Neural crest cell (in vitro differentiated cells): ENCODE results near the gene RBM25. TPM values are rescaled to one million over a fixed set of nuclear protein-coding genes. Genes with fewer than 3 reads are reported as not detected.

Experiments
- DNase-seq: peaks from one replicate; pipeline ENCODE4 v3.0.0; 2021; ENCODE audit warnings: low read depth, mixed read lengths, low spot score
- H3K27ac Mint-ChIP-seq: one replicate; pipeline ENCODE4 v1.8.0; 2021; ENCODE audit warnings: mild to moderate bottlenecking, mixed read lengths; ENCODE audit not compliant: unreplicated experiment
- H3K27me3 Mint-ChIP-seq: 2 replicates; pipeline ENCODE4 v1.8.0; 2021; ENCODE audit warnings: low read depth, mild to moderate bottlenecking, mixed read lengths
- H3K36me3 Mint-ChIP-seq: 2 replicates; pipeline ENCODE4 v1.8.0; 2021; ENCODE audit warnings: low read depth, mild to moderate bottlenecking, mixed read lengths
- H3K4me1 Mint-ChIP-seq: 2 replicates; pipeline ENCODE4 v1.8.0; 2021; ENCODE audit warnings: mixed read lengths
- H3K4me3 Mint-ChIP-seq: one replicate; pipeline ENCODE4 v1.8.0; 2021; ENCODE audit warnings: mild to moderate bottlenecking, mixed read lengths
- H3K9me3 Mint-ChIP-seq: 2 replicates; pipeline ENCODE4 v1.8.0; 2021; ENCODE audit warnings: mixed read lengths
- total RNA-seq: library from RNA; stranded (reverse); gene quantifications from 2 replicates; pipeline ENCODE4 v1.2.1, GENCODE V29; 2021
- TF ChIP-seq, protein P1 (sequence below): fragments of 200-600 bp; sonication (generic); conservative IDR thresholded peaks from 2 replicates; pipeline ENCODE4 v1.5.0; 2021; ENCODE audit warnings: antibody characterized with exemption, mild to moderate bottlenecking

The RBM25 gene
- total RNA-seq, 1 donor from 2014 or later, result 117 TPM

DNA sequence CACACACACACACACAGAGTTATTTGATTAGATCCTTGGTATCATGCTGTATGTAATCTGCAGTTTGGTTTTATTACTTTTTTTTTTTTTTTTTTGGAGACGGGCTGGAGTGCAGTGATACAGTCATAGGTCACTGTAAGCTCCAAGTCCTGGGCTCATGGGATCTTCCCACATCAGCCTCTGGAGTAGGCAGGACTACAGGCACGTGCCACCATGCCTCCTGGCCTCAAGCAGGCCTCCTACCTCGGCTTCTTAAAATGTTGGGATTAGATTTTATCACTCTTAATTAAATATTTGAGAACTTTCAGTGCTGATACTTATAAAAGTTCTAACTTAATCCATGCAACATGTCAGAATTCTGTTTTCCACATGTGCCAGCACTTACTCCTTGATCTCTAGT lies 46.7 kb downstream of the RBM25 start:
- peaks cover 27% of the 10 kb centered on the region for H3K36me3 Mint-ChIP-seq
- no peak for DNase-seq
- H3K4me1 Mint-ChIP-seq, result no peaks in the 10 kb centered on the region
- no peaks in the 10 kb centered on the region for H3K27me3 Mint-ChIP-seq
- H3K27ac Mint-ChIP-seq, result no peak overlapping the region
- H3K4me3 Mint-ChIP-seq, result no peak overlapping the region
- TF ChIP-seq, protein P1, sequence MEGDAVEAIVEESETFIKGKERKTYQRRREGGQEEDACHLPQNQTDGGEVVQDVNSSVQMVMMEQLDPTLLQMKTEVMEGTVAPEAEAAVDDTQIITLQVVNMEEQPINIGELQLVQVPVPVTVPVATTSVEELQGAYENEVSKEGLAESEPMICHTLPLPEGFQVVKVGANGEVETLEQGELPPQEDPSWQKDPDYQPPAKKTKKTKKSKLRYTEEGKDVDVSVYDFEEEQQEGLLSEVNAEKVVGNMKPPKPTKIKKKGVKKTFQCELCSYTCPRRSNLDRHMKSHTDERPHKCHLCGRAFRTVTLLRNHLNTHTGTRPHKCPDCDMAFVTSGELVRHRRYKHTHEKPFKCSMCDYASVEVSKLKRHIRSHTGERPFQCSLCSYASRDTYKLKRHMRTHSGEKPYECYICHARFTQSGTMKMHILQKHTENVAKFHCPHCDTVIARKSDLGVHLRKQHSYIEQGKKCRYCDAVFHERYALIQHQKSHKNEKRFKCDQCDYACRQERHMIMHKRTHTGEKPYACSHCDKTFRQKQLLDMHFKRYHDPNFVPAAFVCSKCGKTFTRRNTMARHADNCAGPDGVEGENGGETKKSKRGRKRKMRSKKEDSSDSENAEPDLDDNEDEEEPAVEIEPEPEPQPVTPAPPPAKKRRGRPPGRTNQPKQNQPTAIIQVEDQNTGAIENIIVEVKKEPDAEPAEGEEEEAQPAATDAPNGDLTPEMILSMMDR, result no peak
- no peaks in the 10 kb centered on the region for H3K9me3 Mint-ChIP-seq

DNA sequence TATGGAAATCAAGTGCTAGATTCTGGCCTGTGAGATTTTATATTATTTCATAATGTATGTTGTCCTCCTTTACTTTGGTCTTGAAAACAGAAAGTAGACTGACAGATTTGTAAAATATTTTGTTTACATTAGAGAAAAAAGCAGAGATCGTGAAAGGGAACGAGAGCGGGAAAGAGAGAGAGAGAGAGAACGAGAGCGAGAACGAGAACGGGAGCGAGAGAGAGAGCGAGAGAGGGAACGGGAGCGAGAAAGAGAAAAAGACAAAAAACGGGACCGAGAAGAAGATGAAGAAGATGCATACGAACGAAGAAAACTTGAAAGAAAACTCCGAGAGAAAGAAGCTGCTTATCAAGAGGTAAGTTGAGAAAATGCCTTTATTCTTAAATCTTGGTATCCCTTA lies 47.4 kb downstream of the RBM25 start:
- H3K9me3 Mint-ChIP-seq, result no peaks in the 10 kb centered on the region
- no peak overlapping the region for H3K4me3 Mint-ChIP-seq
- no peaks in the 10 kb centered on the region for H3K27me3 Mint-ChIP-seq
- H3K27ac Mint-ChIP-seq, result no peak overlapping the region
- DNase-seq, result no peak
- no peaks in the 10 kb centered on the region for H3K4me1 Mint-ChIP-seq
- TF ChIP-seq, protein P1, result no peak
- H3K36me3 Mint-ChIP-seq, result peaks cover 24% of the 10 kb centered on the region

DNA sequence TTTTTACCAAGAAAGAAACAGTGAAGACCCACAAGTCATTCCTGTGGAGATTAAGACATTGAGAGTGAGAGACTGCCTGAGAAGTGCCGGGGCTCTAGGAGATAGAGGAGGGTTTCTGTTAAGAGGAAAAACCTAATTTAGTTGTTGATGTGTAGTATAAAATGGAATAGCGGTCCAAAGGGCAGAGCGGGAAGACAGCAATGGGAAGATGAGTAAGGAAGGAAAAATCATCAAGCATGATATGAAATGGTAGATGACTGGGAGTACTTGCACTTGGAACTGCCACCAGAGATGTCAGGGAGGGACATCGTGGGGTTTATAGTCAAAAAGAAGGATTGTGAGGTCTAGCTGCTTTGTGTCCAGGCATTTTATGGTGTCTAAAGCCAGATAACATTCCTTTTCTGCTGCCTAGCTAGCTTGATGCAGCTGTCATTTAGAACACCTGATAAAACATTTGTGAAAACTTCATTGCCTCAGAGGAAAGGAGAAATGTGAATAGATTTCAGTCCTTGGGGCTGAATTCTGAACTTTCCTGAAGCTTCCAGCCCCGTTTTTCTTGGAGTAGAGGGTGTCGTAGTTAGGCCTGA lies 57.8 kb downstream of the RBM25 start:
- Mint-ChIP-seq H3K4me3 (no peak overlapping the region), H3K27ac (no peak overlapping the region), H3K36me3 (peaks cover 37% of the 10 kb centered on the region), H3K27me3 (no peaks in the 10 kb centered on the region), H3K9me3 (no peaks in the 10 kb centered on the region), H3K4me1 (no peaks in the 10 kb centered on the region)
- TF ChIP-seq, protein P1, result no peak
- DNase-seq, result no peak

DNA sequence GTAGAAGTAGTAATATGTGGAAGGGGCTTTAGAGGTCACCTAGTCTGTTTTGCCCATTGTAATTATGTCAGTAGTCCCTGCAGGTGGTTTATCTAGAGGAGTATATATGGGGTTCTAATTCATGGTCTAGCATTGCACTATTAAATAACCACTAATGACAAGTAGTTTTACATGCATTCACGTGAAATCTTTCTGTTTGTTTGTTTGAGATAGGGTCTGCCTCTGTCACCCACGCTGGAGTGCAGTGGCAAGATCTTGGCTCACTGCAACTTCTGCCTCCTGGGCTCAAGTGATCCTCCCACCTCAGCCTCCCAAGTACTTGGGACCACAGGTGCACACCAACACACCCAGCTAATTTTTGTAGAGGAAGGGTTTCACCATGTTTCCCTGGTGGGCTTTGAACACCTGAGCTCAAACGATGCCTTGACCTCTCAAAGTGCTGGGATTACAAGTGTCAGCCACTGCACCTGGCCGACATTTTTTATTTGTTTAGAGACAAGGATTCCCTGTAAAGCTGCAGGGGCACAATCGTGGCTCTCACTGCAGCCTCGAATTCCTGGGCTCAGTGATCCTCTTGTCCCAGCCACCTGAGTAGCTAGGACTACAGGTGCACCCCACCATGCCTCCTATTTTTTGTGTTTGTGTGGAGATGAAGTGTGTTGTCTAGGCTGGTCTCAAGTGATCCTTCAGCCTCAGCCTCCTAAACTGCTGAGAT lies 66.0 kb downstream of the RBM25 start:
- Mint-ChIP-seq H3K27me3 (no peaks in the 10 kb centered on the region), H3K4me1 (no peaks in the 10 kb centered on the region), H3K36me3 (peaks cover 13% of the 10 kb centered on the region), H3K27ac (no peak overlapping the region), H3K9me3 (no peaks in the 10 kb centered on the region), H3K4me3 (no peak overlapping the region)
- DNase-seq, result no peak
- TF ChIP-seq, protein P1, result no peak

DNA sequence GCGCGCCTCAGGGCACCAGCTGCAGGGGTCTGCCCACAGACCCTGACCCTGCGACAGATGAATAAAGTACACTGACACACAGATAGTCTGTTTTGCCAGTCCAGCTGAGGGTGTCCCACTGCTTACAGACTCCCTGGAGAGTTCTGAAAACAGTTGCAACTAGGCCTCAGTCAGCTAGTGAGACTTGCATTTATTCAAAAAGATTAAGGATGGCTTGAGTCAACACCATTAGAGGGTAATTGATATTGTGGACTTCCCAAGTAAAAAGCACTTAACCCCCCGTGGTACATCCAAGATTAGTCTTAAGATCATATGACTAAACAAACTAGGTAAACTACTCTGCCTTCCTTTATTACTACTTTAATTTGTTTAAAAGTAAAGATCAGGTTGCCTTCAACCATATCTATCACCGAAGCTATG lies 66.8 kb downstream of the RBM25 start:
- no peak for DNase-seq
- TF ChIP-seq, protein P1, result no peak
- H3K27ac Mint-ChIP-seq, result no peak overlapping the region
- no peaks in the 10 kb centered on the region for H3K4me1 Mint-ChIP-seq
- H3K9me3 Mint-ChIP-seq, result no peaks in the 10 kb centered on the region
- H3K36me3 Mint-ChIP-seq, result peaks cover 13% of the 10 kb centered on the region
- H3K27me3 Mint-ChIP-seq, result no peaks in the 10 kb centered on the region
- H3K4me3 Mint-ChIP-seq, result no peak overlapping the region
